ENCODE data around the gene ABCA9. TPM values are rescaled to one million over a fixed set of nuclear protein-coding genes. Genes with fewer than 3 reads are reported as not detected.

The ABCA9 gene
- polyA plus RNA-seq, 2 of the 4 experiments (the other 2 are of a cell fraction) = 0.01 TPM; not detected in 1

- H3K9me3 ChIP-seq = no peaks in the 10 kb centered on the region
These were observed 28.0 kb upstream of the ABCA9 start for GRCh38 chr17:69088643-69089200.

GRCh38 chr17:69086641-69087040, 25.9 kb upstream of the ABCA9 start:
- Histone ChIP-seq H3K4me2 (no peak overlapping the region), H3K27ac (no peak overlapping the region), H3K4me3 (no peak overlapping the region), H3K9me3 (peaks cover 11% of the 10 kb centered on the region), H3K4me1 (no peaks in the 10 kb centered on the region)
- ATAC-seq = no peak
- ChIA-PET CTCF (interaction anchor here (0.8 to 1.7 kb wide), 3 partner anchors 13 to 147 kb away, joined by 3 to 5 read pairs (median 4); no protein-coding TSS in a partner anchor), POLR2A (no interaction called here)
- 92% methylated on average over 1 of the region's 1 CpG for WGBS (ENCODE audit: missing lambda C conversion rate)
- no peak for TF ChIP-seq HOXB13 (CRISPR knock-in tag; IDR thresholded peaks at IDR 0.05; ENCODE audit: low read depth)
- TF ChIP-seq JUN (IDR thresholded peaks at IDR 0.05) = no peak
- TF ChIP-seq CHD2 (IDR thresholded peaks at IDR 0.05; ENCODE audit: low read length, partially characterized antibody) = no peak
- no peak for TF ChIP-seq HOXA7 (CRISPR knock-in tag; IDR thresholded peaks at IDR 0.05)
- no peak for TF ChIP-seq RNF2 (IDR thresholded peaks at IDR 0.05; ENCODE audit: borderline replicate concordance, low read depth)
- FAIRE-seq = no peak
- DNase-seq (ENCODE audit: low read depth in 1 of 2, low spot score in 1 of 2) = no peak

More at GRCh38 chr17:69088643-69089200, 28.0 kb upstream of the ABCA9 start:
- WGBS (ENCODE audit: missing lambda C conversion rate) = 21% methylated on average over 4 of the region's 4 CpGs
- FAIRE-seq (no peak), ATAC-seq (no peak), DNase-seq (ENCODE audit: low read depth in 1 of 2, low spot score in 1 of 2) (no peak)
- Histone ChIP-seq H3K4me3 (no peak overlapping the region), H3K4me2 (no peak overlapping the region), H3K27ac (no peak overlapping the region), H3K4me1 (no peaks in the 10 kb centered on the region)
- ChIA-PET CTCF (interaction anchor here (1.2 kb wide), 1 partner anchor 33 kb away, joined by 3 read pairs; no protein-coding TSS in a partner anchor), POLR2A (no interaction called here)
- TF ChIP-seq KDM1A (IDR thresholded peaks at IDR 0.05; ENCODE audit: low read depth) (no peak), NPAS2 (CRISPR knock-in tag; IDR thresholded peaks at IDR 0.05; ENCODE audit: borderline replicate concordance) (no peak), CBX2 (IDR thresholded peaks at IDR 0.05; ENCODE audit: borderline replicate concordance, low read depth) (no peak), BCL3 (IDR thresholded peaks at IDR 0.05) (no peak), CHD2 (IDR thresholded peaks at IDR 0.05; ENCODE audit: low read length, partially characterized antibody) (no peak), NFE2L2 (conservative IDR thresholded peaks at IDR 0.05; ENCODE audit: low read length) (no peak), MYC (IDR thresholded peaks at IDR 0.05; ENCODE audit: borderline replicate concordance, low read length) (no peak), CBX8 (IDR thresholded peaks at IDR 0.05) (no peak), KDM5A (IDR thresholded peaks at IDR 0.05) (no peak), ZNF302 (CRISPR knock-in tag; IDR thresholded peaks at IDR 0.05) (no peak), RCOR1 (IDR thresholded peaks at IDR 0.05; ENCODE audit: low read depth, low read length) (no peak), FOSB (CRISPR knock-in tag; IDR thresholded peaks at IDR 0.05) (no peak), FOXS1 (CRISPR knock-in tag; IDR thresholded peaks at IDR 0.05) (no peak), HDAC2 (IDR thresholded peaks at IDR 0.05) (no peak), ELK1 (IDR thresholded peaks at IDR 0.05; ENCODE audit: low read depth, low read length) (no peak)

- ChIA-PET CTCF (interaction anchor here (0.6 to 1.0 kb wide), 4 partner anchors 11 to 809 kb away, joined by 3 to 4 read pairs (median 4); no protein-coding TSS in a partner anchor), POLR2A (no interaction called here)
- no peak for FAIRE-seq
- TF ChIP-seq CBX8 (IDR thresholded peaks at IDR 0.05) = no peak
- TF ChIP-seq CEBPB (IDR thresholded peaks at IDR 0.05) = no peak
- DNase-seq (ENCODE audit: low read depth in 1 of 2, low spot score in 1 of 2) = peak; percentile 31 to 32
- 47% methylated on average over 13 of the region's 13 CpGs for WGBS (ENCODE audit: missing lambda C conversion rate)
- H3K9me3 ChIP-seq = peaks cover 11% of the 10 kb centered on the region
- H3K4me1 ChIP-seq = no peaks in the 10 kb centered on the region
- ATAC-seq = peak; percentile 74 to 81; a peak in 5 of 6 replicates
- no peak overlapping the region for H3K4me2 ChIP-seq
- no peak overlapping the region for H3K4me3 ChIP-seq
- H3K27ac ChIP-seq = no peak overlapping the region
These were observed 24.2 kb upstream of the ABCA9 start for GRCh38 chr17:69084911-69085310.

All from A549 (cell line).